Keratinocyte (primary cell): ENCODE results near the gene CBX8.

Experiments used
- EZH2 ChIP-seq: IDR thresholded peaks from one replicate; pipeline ENCODE4 v1.6.1; 2012; ENCODE audit warnings: inconsistent platforms, mild to moderate bottlenecking, low read length, moderate library complexity
- TF ChIP-seq, protein P1 (sequence below), 3 experiments: IDR thresholded peaks in 1 of 3; conservative IDR thresholded peaks in 1 of 3; optimal IDR thresholded peaks in 1 of 3; 2 replicates in 2 of 3; 3 replicates in 1 of 3; pipeline versions ENCODE3 to v1.5.1; 2011; ENCODE audit warnings: low read length in 3 of 3, mild to moderate bottlenecking in 3 of 3, moderate library complexity in 2 of 3, control low read depth in 1 of 3, inconsistent platforms in 1 of 3; ENCODE audit not compliant: insufficient read depth in 2 of 3; ENCODE audit errors: extremely low read depth in 1 of 3

DNA sequence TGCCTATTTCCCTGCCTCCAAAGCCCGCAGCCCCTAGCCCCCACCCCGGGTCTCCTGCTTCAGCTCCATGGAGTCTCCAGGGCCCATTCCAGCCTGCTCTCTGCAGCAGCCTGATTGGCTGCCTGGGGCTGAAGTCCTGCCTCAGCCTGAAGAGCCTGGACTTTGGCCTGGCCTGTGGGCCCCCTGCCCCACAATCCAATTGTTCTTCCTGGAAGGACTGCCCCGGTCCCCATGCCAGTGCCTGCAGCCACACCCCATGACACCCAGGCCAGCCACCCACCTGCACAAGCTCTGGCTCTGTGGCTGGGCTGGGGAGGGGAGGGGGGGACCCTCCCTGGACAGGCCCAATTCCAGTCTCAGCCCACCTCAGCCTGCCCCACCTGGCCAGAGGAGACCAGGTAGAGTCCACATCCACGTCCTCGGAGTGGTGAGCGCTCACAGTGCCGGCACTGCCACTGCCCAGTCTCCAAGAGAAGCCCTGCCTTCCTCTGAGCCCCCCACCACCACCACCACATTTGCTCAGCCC lies 53.9 kb downstream of the CBX8 start:
- TF ChIP-seq, protein P1, sequence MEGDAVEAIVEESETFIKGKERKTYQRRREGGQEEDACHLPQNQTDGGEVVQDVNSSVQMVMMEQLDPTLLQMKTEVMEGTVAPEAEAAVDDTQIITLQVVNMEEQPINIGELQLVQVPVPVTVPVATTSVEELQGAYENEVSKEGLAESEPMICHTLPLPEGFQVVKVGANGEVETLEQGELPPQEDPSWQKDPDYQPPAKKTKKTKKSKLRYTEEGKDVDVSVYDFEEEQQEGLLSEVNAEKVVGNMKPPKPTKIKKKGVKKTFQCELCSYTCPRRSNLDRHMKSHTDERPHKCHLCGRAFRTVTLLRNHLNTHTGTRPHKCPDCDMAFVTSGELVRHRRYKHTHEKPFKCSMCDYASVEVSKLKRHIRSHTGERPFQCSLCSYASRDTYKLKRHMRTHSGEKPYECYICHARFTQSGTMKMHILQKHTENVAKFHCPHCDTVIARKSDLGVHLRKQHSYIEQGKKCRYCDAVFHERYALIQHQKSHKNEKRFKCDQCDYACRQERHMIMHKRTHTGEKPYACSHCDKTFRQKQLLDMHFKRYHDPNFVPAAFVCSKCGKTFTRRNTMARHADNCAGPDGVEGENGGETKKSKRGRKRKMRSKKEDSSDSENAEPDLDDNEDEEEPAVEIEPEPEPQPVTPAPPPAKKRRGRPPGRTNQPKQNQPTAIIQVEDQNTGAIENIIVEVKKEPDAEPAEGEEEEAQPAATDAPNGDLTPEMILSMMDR (optimal IDR thresholded peaks at IDR 0.05 in 1 of 3, IDR thresholded peaks at IDR 0.05 in 1 of 3, conservative IDR thresholded peaks at IDR 0.05 in 1 of 3; ENCODE audit: extremely low read depth in 1 of 3, insufficient read depth in 2 of 3, low read length in 3 of 3) = no peak
- TF ChIP-seq EZH2 = no peak
